PC-9 (cell line): Measurements from ENCODE around the gene LGALS12.

ENCODE experiments used
- CTCF ChIP-seq: fragments of 200-600 bp; sonication (generic); conservative IDR thresholded peaks from 2 replicates; pipeline ENCODE4 v1.6.1; 2017; ENCODE audit warnings: mixed run types, antibody characterized with exemption, mild to moderate bottlenecking, moderate library complexity
- EZH2 ChIP-seq: fragments of 200-600 bp; sonication (generic); IDR thresholded peaks from 2 replicates; pipeline ENCODE4 v1.8.0; 2017; ENCODE audit warnings: antibody characterized with exemption, low read depth

GRCh38 chr11:63476618-63477017 lies 29.3 kb upstream of the LGALS12 start:
- TF ChIP-seq CTCF (no peak), EZH2 (no peak)
